Kidney (tissue), 14 donors: Measurements from ENCODE around the gene HAPLN3. TPM values are rescaled to one million over a fixed set of nuclear protein-coding genes. Genes with fewer than 3 reads are reported as not detected.

Experiments used
- DNase-seq, 5 donors: peaks; one replicate each; pipeline ENCODE4 v3.0.0-alpha.2; 2013 to 2020
- FAIRE-seq: peaks from 2 replicates; lab custom pipeline; 2012; peaks lifted over from hg19 to GRCh38; lab: Jason Lieb, UNC
- H3K27ac ChIP-seq, 2 donors: one replicate each; pipeline ENCODE4 v1.7.0; 2013; ENCODE audit warnings: low read depth in 2 of 2, low read length in 2 of 2, inconsistent platforms in 1 of 2
- H3K27me3 ChIP-seq: one replicate; pipeline ENCODE4 v1.7.1; 2013; ENCODE audit warnings: low read length, inconsistent platforms; ENCODE audit not compliant: control insufficient read depth, insufficient read depth
- H3K36me3 ChIP-seq, 3 donors: one replicate each; pipeline versions ENCODE4 v1.7.0 to v1.7.1; 2013; ENCODE audit warnings: low read length in 3 of 3, control low read depth in 1 of 3, inconsistent platforms in 1 of 3; ENCODE audit not compliant: insufficient read depth in 3 of 3, control insufficient read depth in 2 of 3
- H3K4me1 ChIP-seq, 3 donors: one replicate each; pipeline versions ENCODE4 v1.7.0 to v1.7.1; 2013; ENCODE audit warnings: low read length in 3 of 3, inconsistent platforms in 1 of 3, low read depth in 1 of 3; ENCODE audit not compliant: control insufficient read depth in 2 of 3, insufficient read depth in 2 of 3
- H3K4me3 ChIP-seq, 3 donors: one replicate each; pipeline versions ENCODE4 v1.7.0 to v1.8.1; 2013; ENCODE audit warnings: low read length in 3 of 3, control low read depth in 1 of 3, inconsistent platforms in 1 of 3
- H3K9ac ChIP-seq, 3 donors: one replicate each; pipeline versions ENCODE4 v1.7.0 to v1.7.1; 2013; ENCODE audit warnings: low read length in 3 of 3, control low read depth in 1 of 3, inconsistent platforms in 1 of 3
- H3K9me3 ChIP-seq, 3 donors: one replicate each; pipeline versions ENCODE4 v1.7.0 to v1.7.1; 2013; ENCODE audit warnings: low read length in 3 of 3, control low read depth in 1 of 3, inconsistent platforms in 1 of 3; ENCODE audit not compliant: control insufficient read depth in 2 of 3, insufficient read depth in 1 of 3
- CTCF ChIP-seq: IDR thresholded peaks from 3 replicates; pipeline ENCODE4 v1.5.1; 2012; ENCODE audit warnings: mild to moderate bottlenecking, moderate library complexity, borderline replicate concordance; ENCODE audit not compliant: insufficient read depth; ENCODE audit errors: extremely low read depth
- intact Hi-C: fragments of 100-400 bp; cut with DNase I; formaldehyde crosslinking; loops from one replicate; pipeline ENCODE4 v1.11.1; 2022
- polyA plus RNA-seq: library from polyadenylated mRNA; stranded (reverse); fragments of 350-450 nt; fragmentation: Illumina TruSeq; extraction: RNeasy Lipid Tissue Mini Kit (QIAGEN cat#74804); gene quantifications from one replicate; pipeline ENCODE4 v1.2.3, GENCODE V29; 2014; ENCODE audit warnings: low read depth, low replicate concordance; ENCODE audit not compliant: insufficient read depth
- total RNA-seq: library from RNA; stranded (reverse); fragmentation: NEBNext Ultra II Directional; extraction: Animal tissue kit (Norgen Biotek cat#: 25700); gene quantifications from one replicate; pipeline ENCODE4 v1.2.1, GENCODE V29; 2021
- donor health status: control.
- donor health status: control.
- donor health status: control.
- donor health status: control.
- donor health status: control.
- donor health status: DM: yes; HTN: yes; CAD: no.
- donor health status: Normal renal cell carcinoma (clear cell type).

The HAPLN3 gene
- total and polyA plus RNA-seq, 2 donors from 2014 or later: 2.2 to 11.2 TPM

GRCh38 chr15:88864861-88865497, 30.4 kb downstream of the HAPLN3 start:
- Histone ChIP-seq H3K27ac (no peak overlapping the region), H3K4me1 (no peaks in the 10 kb centered on the region), H3K36me3 (no peaks in the 10 kb centered on the region), H3K4me3 (no peak overlapping the region), H3K9ac (no peak overlapping the region), H3K27me3 (no peaks in the 10 kb centered on the region), H3K9me3 (no peaks in the 10 kb centered on the region)
- intact Hi-C loops: no loop called here
- DNase-seq (no peak), FAIRE-seq (no peak)
- no peak for TF ChIP-seq CTCF

- no peak for TF ChIP-seq CTCF
- H3K4me3 ChIP-seq: no peak overlapping the region
- H3K9me3 ChIP-seq: no peaks in the 10 kb centered on the region
- H3K4me1 ChIP-seq: no peaks in the 10 kb centered on the region
- H3K36me3 ChIP-seq: no peaks in the 10 kb centered on the region
- FAIRE-seq (no peak), DNase-seq (no peak)
- no peak overlapping the region for H3K9ac ChIP-seq
- intact Hi-C loops: no loop called here
- no peak overlapping the region for H3K27ac ChIP-seq
- no peaks in the 10 kb centered on the region for H3K27me3 ChIP-seq
Measured at GRCh38 chr15:88863412-88863811, 31.9 kb downstream of the HAPLN3 start.

GRCh38 chr15:88860212-88860611, 35.1 kb downstream of the HAPLN3 start:
- no peak overlapping the region for H3K4me3 ChIP-seq
- no peak for FAIRE-seq
- no peaks in the 10 kb centered on the region for H3K27me3 ChIP-seq
- TF ChIP-seq CTCF: no peak
- no peak overlapping the region for H3K27ac ChIP-seq
- no peaks in the 10 kb centered on the region for H3K9me3 ChIP-seq
- no peak overlapping the region for H3K9ac ChIP-seq
- no peaks in the 10 kb centered on the region for H3K4me1 ChIP-seq
- intact Hi-C loops: no loop called here
- DNase-seq: no peak
- no peaks in the 10 kb centered on the region for H3K36me3 ChIP-seq

GRCh38 chr15:88859550-88859949, 35.8 kb downstream of the HAPLN3 start:
- Histone ChIP-seq H3K27me3 (no peaks in the 10 kb centered on the region), H3K36me3 (no peaks in the 10 kb centered on the region), H3K4me1 (no peaks in the 10 kb centered on the region), H3K9ac (no peak overlapping the region), H3K4me3 (no peak overlapping the region), H3K9me3 (no peaks in the 10 kb centered on the region), H3K27ac (no peak overlapping the region)
- FAIRE-seq: no peak
- no peak for DNase-seq
- intact Hi-C loops: no loop called here
- no peak for TF ChIP-seq CTCF
